WERI-Rb-1 (cell line): ENCODE measurements around the gene ALKBH3.

Experiments used
- DNase-seq: peaks from one replicate; pipeline ENCODE4 v3.0.0-alpha.2; 2020
- H3K27ac ChIP-seq: fragments of 250-450 bp; sonication (Bioruptor Pico); 2 replicates; pipeline ENCODE4 v1.5.1; 2020; ENCODE audit warnings: mild to moderate bottlenecking, moderate library complexity
- H3K27me3 ChIP-seq: fragments of 250-450 bp; sonication (Bioruptor Pico); 2 replicates; pipeline ENCODE4 v1.5.1; 2021; ENCODE audit warnings: mild to moderate bottlenecking, low read depth, moderate library complexity; ENCODE audit not compliant: insufficient read depth, severe bottlenecking
- H3K36me3 ChIP-seq: fragments of 250-450 bp; sonication (Bioruptor Pico); 2 replicates; pipeline ENCODE4 v1.5.1; 2020; ENCODE audit warnings: mild to moderate bottlenecking, moderate library complexity
- H3K4me3 ChIP-seq: 2 replicates; pipeline ENCODE4 v1.5.1; 2011; ENCODE audit warnings: low read depth, mild to moderate bottlenecking, control low read depth, low read length
- H3K9me3 ChIP-seq: fragments of 250-450 bp; sonication (Bioruptor Pico); 2 replicates; pipeline ENCODE4 v1.5.1; 2021; ENCODE audit warnings: mild to moderate bottlenecking, moderate library complexity; ENCODE audit not compliant: severe bottlenecking
- TF ChIP-seq, protein P1 (sequence below): IDR thresholded peaks from 2 replicates; pipeline ENCODE4 v1.5.1; 2011; ENCODE audit warnings: low read depth, mild to moderate bottlenecking, control low read depth, inconsistent platforms, low read length

ALKBH3 gene

DNA sequence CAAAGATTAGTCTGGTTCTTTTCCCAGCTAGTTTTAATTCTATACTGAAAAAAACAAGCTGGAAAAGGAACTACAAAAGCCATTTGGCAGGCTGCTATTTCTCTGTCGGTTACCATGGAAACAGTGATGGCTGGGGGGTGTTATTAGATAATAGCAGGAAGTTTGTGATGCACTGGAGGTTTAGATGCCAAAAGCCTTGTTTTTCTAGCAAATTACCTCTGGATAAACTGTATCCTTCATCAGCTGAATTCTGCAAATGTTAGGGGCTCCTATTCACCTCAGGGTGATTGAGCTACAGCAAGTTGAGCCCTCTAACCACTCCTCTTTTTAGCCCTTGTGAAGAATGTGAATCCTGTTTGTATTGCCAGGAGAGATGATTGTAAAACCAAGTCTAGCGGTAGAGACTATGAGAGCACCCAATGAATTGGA lies 25.2 kb downstream of the ALKBH3 start:
- no peak overlapping the region for H3K4me3 ChIP-seq
- no peaks in the 10 kb centered on the region for H3K27me3 ChIP-seq
- H3K27ac ChIP-seq, result no peak overlapping the region
- no peak for DNase-seq
- TF ChIP-seq, protein P1, sequence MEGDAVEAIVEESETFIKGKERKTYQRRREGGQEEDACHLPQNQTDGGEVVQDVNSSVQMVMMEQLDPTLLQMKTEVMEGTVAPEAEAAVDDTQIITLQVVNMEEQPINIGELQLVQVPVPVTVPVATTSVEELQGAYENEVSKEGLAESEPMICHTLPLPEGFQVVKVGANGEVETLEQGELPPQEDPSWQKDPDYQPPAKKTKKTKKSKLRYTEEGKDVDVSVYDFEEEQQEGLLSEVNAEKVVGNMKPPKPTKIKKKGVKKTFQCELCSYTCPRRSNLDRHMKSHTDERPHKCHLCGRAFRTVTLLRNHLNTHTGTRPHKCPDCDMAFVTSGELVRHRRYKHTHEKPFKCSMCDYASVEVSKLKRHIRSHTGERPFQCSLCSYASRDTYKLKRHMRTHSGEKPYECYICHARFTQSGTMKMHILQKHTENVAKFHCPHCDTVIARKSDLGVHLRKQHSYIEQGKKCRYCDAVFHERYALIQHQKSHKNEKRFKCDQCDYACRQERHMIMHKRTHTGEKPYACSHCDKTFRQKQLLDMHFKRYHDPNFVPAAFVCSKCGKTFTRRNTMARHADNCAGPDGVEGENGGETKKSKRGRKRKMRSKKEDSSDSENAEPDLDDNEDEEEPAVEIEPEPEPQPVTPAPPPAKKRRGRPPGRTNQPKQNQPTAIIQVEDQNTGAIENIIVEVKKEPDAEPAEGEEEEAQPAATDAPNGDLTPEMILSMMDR, result no peak
- peaks cover 5% of the 10 kb centered on the region for H3K36me3 ChIP-seq
- no peaks in the 10 kb centered on the region for H3K9me3 ChIP-seq

DNA sequence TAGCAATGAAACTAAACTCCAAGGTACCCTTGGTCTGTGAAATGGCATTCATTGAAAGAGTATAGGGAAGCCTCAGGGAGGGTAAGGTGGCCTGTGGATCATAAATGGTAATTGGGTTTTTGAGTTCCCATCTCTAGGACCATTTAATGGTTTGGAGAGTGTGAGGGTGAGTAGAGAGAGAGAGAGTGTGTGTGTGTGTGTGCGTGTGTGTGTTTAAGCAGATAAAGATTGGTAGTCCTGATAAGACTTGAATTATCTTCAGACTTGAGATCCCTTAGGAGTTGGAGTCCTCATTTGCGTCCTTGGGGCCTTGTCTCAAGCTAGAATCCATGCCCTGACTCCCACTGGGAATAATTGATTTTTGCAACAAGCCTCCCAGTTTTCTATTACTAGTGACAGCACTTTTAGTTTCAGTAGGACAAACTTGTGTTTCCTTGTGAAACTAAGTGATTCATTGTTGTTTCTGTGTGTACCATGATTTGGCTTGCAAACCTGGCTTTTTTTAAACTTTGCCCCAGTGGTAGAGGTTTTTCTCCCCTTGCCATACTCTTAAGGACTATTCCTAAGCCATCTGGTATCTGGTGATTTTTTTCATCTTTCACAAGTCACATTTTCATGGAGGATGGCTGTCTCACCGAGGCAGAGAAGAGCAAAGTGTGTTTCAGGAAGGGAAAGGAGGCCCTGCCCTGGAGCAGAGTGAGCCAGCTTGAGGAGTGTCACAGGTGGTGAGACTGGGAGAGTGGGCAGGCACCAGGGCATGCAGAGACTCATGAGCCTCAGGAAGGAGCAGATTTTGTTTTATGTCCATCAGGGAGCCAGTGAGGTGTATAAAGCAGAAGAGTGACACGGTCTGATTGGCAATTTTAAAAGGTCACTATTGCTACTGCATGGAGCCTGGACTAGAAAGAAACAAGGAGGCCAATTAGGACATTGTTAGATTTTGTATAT lies 26.7 kb downstream of the ALKBH3 start:
- TF ChIP-seq, protein P1, result no peak
- Histone ChIP-seq H3K36me3 (peaks cover 5% of the 10 kb centered on the region), H3K27ac (no peak overlapping the region), H3K4me3 (no peak overlapping the region), H3K27me3 (no peaks in the 10 kb centered on the region), H3K9me3 (no peaks in the 10 kb centered on the region)
- no peak for DNase-seq

DNA sequence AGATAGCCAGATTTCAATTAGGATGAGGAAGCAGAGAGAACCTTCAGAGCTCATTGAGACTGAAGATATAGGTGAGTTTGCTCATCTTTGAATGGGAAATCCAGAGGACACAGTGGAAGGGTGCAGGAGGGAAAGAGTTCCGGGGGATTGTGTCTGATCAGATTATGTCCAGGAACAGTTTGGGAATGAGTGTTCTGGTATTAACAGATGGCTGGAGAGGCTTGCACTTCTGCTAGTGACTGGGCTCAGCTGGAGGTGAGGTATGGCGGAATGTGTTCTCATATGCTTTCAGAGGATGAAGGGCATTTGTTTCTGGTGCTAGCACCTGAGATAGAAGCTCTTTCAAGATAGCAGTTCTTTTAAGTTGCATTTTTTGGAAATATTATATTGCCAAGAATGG lies 27.6 kb downstream of the ALKBH3 start:
- peaks cover 5% of the 10 kb centered on the region for H3K36me3 ChIP-seq
- H3K9me3 ChIP-seq, result no peaks in the 10 kb centered on the region
- TF ChIP-seq, protein P1, result no peak
- H3K4me3 ChIP-seq, result no peak overlapping the region
- peak; percentile 26 for DNase-seq
- no peaks in the 10 kb centered on the region for H3K27me3 ChIP-seq
- no peak overlapping the region for H3K27ac ChIP-seq

DNA sequence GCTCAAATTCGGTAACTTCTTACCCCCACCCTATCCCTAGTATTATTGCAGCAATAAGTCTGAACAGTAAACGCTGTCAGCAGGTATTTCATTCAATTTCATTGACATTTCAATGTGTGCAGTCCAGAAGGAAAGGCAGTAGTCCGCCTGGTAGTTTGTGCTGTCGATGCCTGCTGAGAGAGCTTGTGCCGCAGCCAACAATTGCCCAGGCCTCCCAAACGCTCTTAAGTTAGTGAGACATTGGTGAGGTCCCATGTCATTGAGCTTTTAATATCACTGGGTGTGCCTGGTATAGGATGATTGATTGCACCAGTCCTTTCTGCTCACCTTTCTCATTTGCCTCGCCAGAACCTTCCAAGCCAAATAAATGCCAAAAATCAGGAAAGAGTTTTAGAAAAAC lies 28.1 kb downstream of the ALKBH3 start:
- no peaks in the 10 kb centered on the region for H3K27me3 ChIP-seq
- no peak for DNase-seq
- no peaks in the 10 kb centered on the region for H3K9me3 ChIP-seq
- TF ChIP-seq, protein P1, result no peak
- H3K36me3 ChIP-seq, result peaks cover 5% of the 10 kb centered on the region
- H3K4me3 ChIP-seq, result no peak overlapping the region
- H3K27ac ChIP-seq, result no peak overlapping the region

DNA sequence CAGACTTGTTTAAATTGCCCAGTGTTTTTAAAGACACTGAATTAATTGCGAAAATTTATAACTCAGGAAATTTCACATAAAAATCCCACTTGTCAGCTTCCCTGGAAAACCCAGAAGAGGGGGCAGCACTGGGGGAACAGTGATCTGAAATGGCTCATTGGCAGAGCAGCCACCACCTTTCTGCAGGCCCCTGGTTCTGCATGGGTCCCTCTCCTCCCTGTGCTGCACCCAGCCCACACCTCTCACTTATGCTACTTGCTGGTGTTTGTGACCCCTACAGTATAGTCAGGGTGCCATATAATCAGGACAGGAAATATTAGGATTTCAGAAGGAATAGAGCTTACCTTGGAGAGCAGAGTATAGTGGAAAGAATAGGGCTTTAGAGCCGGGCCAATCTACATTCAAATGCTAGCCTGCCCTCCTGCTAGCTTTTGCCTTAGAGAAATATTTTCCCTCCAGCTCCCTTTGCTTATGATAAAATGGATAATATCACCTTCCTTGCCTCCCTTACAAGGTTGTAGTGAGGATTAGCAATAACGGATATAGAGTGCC lies 33.3 kb downstream of the ALKBH3 start:
- peaks cover 3% of the 10 kb centered on the region for H3K36me3 ChIP-seq
- DNase-seq, result no peak
- H3K27me3 ChIP-seq, result no peaks in the 10 kb centered on the region
- H3K9me3 ChIP-seq, result no peaks in the 10 kb centered on the region
- H3K4me3 ChIP-seq, result no peak overlapping the region
- H3K27ac ChIP-seq, result no peak overlapping the region
- TF ChIP-seq, protein P1, result no peak
